GM18907 (cell line): ENCODE data around the gene SMYD3.
A peak's percentile ranks its signal among the peaks of the same experiment; 100 is the strongest.

Experiments
- ATAC-seq: cut with Tn5 transposase; IDR thresholded peaks from one replicate; pipeline ENCODE4 v1.9.1; 2021; ENCODE audit warnings: mild to moderate bottlenecking, moderate library complexity; ENCODE audit not compliant: unreplicated experiment

SMYD3 gene

DNA sequence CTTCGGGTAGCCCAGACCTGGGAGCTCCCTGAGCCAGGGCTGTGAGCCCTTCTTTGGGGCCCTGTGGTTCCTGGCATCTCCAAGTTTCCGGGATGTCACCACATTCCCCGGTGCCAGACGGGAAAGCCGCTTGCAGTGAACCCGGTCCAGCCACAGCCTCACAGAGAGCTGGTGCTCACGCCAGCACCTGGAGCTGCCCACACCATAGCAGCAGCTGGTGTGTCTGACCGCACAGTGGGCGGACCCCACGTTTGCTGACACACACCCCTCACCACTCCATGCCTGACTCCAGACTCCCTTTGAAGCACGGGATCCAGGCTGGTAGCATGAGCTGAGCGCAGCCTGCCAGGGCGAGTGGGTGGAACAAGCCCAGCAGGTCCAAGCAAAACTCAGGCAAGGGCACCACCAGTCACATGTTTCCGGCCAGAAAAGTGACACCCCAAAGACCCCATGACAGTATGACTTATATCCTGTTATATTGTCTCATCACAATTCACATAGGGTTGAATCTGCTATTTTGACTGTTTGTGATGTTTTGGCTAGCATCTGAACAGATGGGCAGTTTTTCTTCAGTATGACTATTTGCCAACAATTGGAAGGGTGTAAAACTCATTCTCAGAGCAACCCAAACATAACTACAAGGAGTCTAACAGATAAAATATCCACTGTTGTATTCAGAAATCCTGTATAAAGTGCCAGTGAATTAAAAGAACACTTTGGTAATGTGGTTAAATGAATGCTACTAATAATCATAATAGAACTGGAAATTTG is 285.4 kb downstream of the SMYD3 start:
- ATAC-seq = no peak

DNA sequence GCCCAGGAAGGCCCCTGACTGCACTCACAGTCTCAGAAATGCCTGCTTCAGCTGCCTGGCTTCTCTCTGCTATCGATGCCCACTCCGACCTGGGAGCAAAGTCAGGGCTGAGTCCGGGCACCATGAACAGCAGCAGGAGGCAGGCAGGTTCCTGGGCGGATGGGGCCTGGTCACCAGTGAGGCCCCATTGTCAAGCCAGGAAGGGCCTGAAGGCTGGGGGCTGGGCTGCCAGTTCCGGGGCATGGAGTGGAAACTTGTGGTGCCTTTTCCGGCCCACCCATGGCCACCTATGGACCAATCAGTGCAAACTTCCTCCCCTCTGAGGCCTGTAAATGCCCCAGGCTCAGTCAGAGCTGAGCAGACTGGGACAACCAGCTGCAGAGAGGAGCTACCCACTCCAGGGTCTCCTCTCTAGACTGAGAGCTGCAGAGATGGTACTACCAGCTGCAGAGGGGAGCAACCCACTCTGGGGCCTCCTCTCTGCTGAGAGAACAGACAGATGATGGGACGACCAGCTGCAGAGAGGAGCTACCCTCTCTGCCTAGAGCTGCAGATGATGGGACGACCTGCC is 286.5 kb downstream of the SMYD3 start:
- ATAC-seq = no peak

DNA sequence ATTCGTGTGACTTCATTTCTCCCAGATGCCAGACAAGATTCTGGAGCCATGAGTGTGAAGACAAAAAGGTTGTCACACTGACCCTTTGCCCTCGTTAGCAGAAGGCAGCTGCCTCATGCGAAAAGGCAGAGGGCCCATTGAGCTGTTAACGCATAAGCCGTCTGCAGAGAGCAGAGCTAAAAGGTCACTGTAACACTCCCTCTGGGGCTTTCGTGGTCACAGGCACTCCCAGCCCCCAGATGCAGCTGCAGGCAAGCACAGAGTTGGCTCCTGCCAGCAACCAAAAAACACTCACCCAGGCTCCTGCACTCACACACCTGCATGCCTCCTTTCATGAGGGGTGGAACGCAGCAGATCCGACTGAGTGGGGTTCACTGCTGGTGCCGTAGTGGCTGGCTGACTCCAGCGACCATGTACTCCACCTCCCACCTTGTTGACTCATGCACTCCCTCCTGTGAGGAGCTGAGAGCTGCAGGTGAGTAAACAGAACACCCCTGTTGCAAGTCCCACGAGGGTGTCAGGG is 287.5 kb downstream of the SMYD3 start:
- ATAC-seq = no peak

DNA sequence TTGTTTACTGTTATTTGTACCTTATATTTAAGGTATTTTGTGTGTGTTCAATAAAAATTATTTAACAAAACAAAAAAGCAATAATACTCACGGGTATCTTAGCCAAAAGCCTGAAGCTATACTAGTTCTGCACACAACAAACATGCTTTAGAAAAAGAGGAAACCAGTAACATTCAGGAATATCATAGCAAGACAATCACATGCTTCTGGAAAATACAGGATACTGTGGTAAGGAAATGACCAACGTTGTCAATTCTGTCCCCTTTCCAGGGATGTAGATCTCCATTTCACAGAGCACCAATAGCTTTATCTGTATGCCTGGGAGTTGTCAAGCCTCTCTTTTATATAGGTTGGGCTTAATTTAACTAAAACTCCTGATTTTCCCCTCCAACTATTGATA is 288.4 kb downstream of the SMYD3 start:
- no peak for ATAC-seq

DNA sequence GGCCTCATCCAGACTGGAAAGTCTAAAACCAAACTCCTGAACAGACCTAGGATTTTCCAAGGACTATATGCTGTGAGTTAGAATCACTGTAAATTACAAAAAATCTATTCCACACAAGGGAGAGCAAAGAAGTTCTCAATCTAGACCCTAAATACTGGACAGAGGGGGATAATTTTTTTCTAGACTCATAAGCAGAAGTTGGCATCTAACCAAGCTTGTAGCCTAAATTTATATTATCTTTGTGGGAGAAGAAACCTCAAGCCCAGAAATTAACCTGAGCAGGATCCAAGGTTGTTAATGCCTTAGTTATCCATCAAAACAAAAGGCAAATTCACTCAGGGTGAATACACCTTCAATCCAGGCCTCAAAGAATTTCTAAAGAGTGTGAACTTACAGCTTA is 290.2 kb downstream of the SMYD3 start:
- ATAC-seq = no peak

DNA sequence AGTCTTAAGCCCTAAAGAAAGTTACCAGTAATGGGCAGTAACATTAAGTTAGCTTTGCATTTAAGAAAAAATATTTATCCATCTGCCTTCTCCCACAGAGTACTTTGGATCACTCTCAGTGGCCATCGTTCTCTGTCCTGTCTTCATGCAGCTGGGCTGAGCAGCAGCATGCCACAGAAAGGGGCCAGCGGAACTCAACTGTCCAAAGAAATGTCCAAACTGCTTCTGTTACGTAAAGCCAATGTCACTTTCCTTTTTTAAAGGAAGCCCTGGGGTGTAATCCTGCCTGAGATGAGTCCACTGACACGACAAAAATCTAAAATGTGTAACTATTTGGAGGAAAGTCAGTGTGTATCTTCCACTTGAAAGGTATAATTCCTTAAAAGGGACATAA is 291.6 kb downstream of the SMYD3 start:
- no peak for ATAC-seq

DNA sequence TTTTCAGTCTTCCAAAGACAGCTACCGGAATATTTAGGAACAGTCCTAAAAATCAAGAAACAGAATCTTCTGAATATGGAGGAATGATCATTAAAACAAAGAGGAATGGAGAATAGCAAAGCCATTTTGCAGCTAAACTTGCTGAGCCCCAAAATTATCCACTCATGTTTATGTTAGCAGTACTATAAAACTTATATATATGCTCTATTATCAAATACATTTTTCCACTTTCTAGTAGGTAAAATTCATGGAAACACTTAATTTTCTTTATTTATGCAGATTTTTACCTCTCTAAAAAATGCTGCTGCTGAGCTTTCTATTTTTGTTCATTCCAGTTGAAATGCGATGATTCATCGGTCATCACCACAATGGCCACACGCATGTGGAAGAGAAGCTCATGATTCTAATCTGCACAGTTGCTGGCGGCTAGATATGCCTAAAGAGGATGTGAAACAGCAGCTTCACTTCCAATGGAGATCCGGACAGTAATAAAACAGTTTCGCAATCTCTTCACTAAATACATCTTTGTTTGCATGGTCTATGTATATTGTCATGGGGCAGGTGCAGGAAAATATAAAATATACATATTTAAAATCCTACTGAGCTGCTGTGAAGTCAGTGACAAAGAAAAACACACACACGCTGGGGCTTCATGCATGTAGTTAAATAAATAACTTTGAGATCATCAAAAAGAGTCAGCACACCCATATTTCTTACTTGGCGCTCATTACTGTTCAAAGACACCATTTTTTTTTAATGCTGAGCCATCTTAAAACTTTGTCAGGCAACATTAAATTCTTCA is 292.2 kb downstream of the SMYD3 start:
- ATAC-seq = peak; percentile 98

DNA sequence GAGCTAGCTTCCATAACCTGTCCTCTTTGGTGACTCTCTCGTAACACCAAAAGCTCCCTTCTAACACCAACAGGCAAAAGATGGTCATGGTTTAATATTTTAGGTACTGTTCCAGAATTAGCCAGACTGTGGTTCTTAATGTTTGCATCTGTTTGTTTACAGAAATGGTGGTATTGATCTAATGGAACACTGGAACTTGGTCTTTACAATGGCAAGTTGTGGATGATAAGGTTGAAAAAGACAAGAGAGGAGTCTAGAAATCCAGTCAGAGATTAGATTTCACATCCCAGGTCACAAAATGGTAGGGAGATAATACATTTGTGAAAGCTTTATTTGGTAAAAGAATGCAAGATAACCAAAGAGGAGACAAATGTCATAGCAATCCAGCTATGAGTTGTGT is 293.1 kb downstream of the SMYD3 start:
- no peak for ATAC-seq

DNA sequence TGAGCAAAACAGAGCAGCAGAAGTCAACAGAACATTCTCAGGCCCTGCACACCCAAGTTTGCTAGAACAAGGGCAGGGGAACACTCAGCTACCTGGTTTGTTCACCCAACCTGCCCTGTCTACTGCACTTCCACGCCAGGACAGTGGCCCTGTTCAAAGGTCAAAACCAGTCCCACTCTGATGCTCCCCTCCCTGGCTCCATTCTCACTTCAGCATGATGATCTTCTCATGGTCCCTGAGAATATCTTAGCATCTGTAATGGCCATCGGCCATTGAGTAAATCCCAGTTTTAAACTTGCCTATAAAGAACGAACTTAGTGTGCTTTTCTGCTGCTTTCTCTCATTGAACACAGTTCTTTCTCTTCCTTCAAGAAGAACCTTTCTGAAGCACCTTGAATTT is 293.6 kb downstream of the SMYD3 start:
- ATAC-seq = no peak

DNA sequence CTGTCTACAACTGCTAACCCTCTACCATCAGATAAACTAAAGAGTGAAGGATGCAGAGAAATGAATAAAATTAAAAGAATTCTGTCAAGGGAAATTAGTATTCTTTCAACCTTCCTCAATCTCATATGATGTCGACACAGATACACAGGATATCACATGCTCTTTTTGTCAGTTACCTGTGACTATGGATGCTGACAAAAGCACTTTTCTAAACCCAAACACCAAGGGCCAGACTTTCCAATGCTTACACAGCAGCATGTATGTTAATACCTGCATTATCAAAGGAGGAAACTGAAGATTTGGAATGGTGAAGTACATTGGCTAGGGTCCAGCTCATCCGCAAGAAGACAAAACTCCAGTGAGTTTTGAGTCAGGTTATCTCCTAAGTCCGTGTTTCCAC is 294.0 kb downstream of the SMYD3 start:
- no peak for ATAC-seq

DNA sequence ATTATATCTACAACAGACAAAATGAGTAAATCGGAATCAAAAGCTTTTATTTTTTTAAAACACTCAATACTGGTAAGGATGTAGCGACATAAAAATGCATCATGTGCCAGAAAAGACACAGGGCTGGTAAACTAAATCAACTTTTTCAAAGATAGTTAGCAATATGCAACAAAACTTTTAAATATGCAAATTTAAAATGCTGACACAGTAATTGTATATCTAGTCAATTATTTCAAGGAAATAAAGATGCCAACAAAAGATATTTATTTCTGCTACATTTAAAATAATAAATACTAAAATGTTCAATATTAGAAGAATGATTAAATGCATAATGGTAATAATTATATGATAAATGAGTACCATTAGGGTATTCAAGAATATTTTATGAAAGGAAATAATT is 295.1 kb downstream of the SMYD3 start:
- no peak for ATAC-seq

DNA sequence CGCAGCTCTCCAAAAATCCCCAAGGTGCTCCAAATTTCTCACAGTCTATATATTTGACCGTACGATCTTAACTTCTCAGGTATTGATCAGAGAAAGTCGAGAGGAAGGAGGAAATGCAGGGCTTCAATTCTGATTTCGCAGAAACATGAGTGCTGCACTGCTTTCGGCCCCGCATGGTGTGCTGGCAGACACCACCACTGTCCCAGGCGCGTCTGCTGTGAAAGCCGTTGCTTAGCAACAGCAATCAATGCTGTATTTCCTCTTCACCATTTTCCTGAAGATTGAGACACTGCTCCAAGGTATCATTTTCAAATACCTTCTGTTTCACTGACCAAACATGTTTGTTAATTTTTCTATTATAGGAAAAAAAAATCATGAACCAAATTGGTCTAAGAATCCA is 296.3 kb downstream of the SMYD3 start:
- ATAC-seq = no peak

DNA sequence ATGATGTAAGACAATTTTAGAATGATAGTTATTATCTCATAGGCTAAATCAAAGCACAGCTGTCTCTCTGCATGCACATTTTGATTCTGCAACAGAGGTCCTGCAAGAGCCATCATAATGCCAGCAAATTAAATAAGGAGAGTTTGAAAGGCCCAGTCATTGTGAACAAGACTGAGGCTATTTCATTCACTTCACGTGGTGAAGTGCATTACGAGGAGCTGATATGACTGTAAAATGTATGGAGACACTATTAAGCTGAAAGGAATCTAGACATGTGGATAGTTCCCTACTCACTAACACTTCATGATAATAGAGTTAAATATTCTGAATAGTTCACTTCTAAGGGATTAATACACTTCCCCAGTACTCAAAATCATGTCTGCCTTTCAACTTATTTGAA is 299.0 kb downstream of the SMYD3 start:
- ATAC-seq = no peak

DNA sequence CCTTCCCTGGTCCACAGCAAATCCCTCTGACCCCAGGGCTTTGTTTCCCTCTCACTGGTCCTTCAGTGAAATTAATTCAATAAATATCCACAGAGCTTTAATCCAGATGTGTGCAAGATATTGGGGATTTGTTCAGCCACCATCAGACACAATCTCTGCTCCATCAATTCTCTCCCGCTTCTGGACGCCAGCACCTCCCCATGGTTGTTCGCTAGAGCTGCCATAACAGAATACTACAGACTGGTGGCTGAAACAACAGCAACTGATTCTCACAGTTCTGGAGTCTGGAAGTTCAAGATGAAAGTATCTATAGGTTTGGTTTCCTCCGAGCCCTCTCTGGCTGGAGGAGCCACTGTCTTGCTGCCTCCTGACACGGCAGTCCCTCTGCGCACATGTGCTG is 303.9 kb downstream of the SMYD3 start:
- no peak for ATAC-seq

DNA sequence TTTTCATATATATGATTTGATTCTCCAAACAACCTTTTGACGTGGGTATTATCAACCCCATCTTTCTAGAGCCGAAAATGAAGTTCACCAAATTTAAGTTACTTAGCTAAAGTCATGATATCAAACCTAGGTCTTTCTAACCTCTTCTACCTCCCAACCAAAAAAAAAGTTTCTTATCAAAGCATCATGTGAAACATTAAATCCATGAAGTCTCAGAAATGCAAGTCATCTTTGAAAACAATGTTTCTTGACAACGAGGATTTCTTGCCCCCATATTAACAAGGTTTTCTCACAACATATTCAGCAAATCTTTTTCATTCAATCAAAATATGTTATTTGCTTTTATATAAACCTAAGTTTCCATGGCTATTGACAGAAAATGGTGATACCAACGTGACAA is 306.3 kb downstream of the SMYD3 start:
- no peak for ATAC-seq

DNA sequence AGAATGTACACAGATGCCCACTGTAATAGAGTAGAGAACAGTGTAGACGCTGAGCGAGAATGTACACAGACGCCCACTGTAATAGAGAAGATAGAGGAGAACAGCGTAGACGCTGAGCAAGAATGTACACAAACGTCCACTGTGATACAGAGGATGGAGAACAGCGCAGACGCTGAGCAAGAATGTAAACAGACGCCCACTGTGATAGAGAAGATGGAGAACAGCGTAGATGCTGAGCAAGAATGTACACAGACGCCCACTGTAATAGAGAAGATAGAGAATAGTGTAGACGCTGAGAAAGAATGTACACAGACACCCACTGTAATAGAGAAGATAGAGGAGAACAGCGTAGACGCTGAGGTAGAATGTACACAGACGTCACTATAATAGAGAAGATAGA is 306.9 kb downstream of the SMYD3 start:
- ATAC-seq = no peak

DNA sequence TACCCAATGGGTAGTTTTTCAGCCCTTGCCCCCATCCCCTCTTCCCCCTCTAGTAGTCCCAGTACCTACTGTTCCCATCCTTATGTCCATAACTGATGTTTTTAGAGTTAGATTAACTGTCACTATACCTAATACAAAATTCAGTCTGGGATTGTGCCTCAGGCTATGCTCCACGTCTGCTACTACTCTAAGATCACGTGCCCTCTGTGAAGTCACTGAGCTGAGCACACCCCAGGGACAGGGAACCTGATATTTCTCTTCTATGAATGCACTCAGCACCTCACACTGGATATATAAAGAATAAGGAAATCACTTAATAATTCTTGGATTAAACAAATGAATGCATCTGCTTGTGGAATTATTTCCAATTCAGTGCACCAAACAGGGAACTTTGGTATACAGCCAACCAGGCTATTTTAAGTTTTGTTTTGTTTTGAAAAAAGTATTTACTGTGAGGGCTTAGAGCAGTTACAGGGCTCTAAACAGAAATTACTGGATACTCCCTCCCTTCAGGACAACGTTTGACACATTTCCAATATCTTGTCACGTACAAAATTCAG is 307.9 kb downstream of the SMYD3 start:
- ATAC-seq = no peak

DNA sequence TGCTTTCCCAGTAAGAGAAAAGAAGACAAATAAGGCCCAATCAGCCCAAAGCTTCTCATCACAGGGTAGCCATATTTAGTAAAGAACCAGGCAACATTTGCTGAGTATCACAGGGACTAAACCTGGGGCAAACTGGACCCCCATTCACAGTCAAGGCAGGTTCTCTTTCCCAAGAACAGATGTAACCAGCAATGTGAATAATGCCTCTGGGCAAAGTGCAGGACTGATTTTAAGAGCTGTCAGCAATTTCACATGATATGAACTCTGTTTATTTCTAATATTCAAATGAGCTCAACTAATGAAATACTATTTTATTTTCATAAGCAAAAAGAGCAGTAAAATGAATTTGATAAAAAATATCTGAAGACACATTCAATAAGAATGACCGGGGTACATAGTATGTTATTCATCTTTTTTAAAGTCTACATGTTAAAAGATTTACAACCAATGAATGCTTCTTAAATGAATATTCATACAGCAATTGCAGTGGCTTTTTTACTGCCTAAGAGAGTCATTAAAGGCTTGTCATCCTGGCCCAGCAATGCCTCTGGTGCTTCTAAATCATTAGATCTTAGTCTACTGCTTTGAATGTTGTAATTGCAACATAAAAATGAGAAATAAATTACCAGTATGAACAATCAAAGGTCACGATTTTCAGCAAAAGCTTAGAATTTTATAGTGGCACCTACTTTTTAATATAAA is 308.8 kb downstream of the SMYD3 start:
- no peak for ATAC-seq

DNA sequence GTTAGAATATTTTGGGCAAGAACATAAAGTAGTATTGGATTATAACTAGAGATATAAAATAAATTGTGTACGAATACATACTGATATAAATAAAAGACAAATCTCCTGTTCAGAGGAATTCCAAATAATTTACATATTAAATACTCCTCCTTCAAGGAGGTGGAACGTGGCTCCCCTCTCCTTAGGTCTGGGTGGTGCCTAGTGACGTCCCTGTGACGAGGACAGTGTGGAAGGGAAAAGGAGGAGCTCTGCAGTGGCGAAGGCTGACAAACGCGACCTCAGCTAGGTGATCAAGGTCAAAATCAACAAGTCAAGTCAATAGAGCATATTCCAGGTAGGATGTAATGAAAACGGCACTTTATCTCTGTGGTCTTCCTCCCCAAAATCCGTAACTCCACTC is 310.0 kb downstream of the SMYD3 start:
- ATAC-seq = no peak

DNA sequence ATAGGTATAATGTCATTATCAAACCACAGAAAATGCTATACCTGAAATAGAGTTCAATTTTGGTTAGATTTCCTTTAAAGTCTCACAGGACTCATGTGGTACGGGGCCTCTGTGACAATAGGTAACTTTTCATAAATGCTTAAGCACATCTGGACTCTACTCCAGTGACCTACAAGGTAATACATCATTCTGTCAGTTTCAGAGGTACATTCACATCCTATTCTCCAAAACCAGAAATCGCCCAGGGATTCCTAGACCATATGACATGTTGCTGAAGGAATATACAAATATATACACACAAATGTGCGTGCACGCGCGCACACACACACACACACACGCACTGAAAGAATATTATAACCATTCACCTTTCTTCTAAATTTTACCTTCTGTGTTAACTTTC is 311.8 kb downstream of the SMYD3 start:
- no peak for ATAC-seq

DNA sequence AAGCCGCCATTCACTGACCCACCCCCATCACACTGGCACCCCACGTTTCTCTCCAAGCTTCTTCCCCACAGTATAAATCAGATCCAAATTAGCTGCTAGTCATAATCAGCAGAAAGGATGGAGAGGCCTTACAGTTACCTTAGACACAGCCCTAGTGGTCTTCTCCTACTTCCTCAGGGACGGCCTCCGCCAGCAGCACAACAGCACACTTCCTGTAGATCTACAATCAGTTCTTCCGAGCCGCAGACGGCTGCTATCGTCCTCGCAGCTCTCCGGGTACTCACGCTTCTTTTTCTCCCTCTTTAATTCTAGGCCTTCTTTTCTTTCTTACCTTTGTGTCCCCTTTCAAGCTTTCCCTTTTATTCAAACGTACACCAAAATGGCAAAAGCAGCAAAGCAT is 313.5 kb downstream of the SMYD3 start:
- ATAC-seq = no peak
